IMR-90 (cell line): ENCODE data around the gene NKD1. TPM values are rescaled to one million over a fixed set of nuclear protein-coding genes. Genes with fewer than 3 reads are reported as not detected.

Experiments
- ELK1 ChIP-seq: fragments of 150-350 bp; IDR thresholded peaks from 2 replicates; pipeline ENCODE4 v1.6.1; 2016; ENCODE audit warnings: low read depth, mild to moderate bottlenecking, low read length, moderate library complexity, borderline replicate concordance
- FOS ChIP-seq: fragments of 150-350 bp; IDR thresholded peaks from 2 replicates; pipeline ENCODE4 v1.6.1; 2016; ENCODE audit warnings: low read depth, low read length
- MAZ ChIP-seq: IDR thresholded peaks from 2 replicates; pipeline ENCODE4 v1.6.1; 2012; ENCODE audit warnings: low read depth, mild to moderate bottlenecking, low read length, improper control_type of control experiment, moderate library complexity, borderline replicate concordance
- NFE2L2 ChIP-seq: fragments of 150-350 bp; IDR thresholded peaks from 2 replicates; pipeline ENCODE4 v1.6.1; 2016; ENCODE audit warnings: low read depth, mild to moderate bottlenecking, low read length
- POLR2A ChIP-seq: IDR thresholded peaks from 2 replicates; pipeline ENCODE4 v1.6.1; 2012; ENCODE audit warnings: mild to moderate bottlenecking, low read depth, low read length
- RAD21 ChIP-seq: IDR thresholded peaks from 2 replicates; pipeline ENCODE4 v1.6.1; 2012; ENCODE audit warnings: low read length, improper control_type of control experiment
- polyA plus RNA-seq, 3 experiments: library from polyadenylated mRNA; depleted of rRNA; stranded (reverse); fragments of >200 nt; gene quantifications; 2 replicates each; pipeline ENCODE4 v1.2.3, GENCODE V29; 2012; ENCODE audit warnings: low replicate concordance in 1 of 3
- total RNA-seq: library from RNA; depleted of rRNA; stranded (reverse); fragments of >200 nt; gene quantifications from 2 replicates; pipeline ENCODE4 v1.2.3, GENCODE V29; 2012
- TF ChIP-seq, protein P1 (sequence below): fragments of 150-350 bp; IDR thresholded peaks from 2 replicates; pipeline ENCODE4 v1.6.1; 2017; ENCODE audit warnings: mild to moderate bottlenecking, antibody characterized with exemption, low read length, low read depth

NKD1 gene
- total and polyA plus RNA-seq, 2 of the 4 experiments (the other 2 are of a cell fraction), result not detected

DNA sequence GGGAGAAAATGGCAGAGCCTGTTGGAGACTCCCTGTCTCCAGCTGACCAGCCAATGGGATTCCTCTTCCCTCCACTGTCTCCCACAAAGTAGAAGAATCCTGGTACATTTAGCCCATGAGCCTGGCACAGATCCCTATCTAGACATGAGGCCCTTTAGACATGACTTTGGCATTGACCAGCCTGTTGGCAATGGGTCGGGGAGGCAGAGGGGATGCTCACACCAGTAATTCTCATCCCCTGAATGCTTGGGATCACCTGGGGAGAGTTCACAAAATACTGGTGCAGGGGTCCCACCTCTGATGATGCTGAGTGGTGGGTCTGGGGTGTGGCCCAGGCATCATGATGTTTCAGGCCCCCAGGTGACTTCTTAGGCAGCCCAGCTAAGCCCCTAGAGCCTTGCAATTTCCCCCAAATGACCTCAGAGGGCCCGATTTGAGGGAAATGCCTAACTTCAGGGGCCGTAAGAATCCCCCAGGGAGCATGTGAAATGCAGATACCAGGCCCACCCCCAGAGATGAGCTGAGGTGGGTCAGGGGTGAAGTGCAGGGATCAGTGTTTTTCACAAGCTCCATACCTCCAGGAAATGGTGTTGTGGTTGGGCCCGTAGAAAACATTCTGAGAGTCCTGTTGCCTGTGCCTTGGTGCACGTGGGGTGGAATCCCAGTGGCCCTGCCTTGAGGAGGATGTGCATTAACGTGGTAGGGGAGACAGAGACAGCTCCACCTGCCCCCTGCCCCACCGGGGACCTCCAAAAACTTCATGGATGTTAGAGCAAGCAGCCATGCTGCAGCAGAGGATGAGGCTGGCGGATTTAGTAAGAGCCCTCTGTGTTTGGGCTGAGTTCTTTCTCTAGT, 90.8 kb downstream of the NKD1 start (continued):
- TF ChIP-seq ELK1 (no peak), POLR2A (no peak), RAD21 (no peak), FOS (no peak), MAZ (no peak), NFE2L2 (no peak)
- TF ChIP-seq, protein P1, sequence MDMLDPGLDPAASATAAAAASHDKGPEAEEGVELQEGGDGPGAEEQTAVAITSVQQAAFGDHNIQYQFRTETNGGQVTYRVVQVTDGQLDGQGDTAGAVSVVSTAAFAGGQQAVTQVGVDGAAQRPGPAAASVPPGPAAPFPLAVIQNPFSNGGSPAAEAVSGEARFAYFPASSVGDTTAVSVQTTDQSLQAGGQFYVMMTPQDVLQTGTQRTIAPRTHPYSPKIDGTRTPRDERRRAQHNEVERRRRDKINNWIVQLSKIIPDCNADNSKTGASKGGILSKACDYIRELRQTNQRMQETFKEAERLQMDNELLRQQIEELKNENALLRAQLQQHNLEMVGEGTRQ, result no peak
